ENCODE data around the gene GLMN. TPM values are rescaled to one million over a fixed set of nuclear protein-coding genes. Genes with fewer than 3 reads are reported as not detected.

The GLMN gene
- total RNA-seq, 2 donors from 2014 or later, result 9.0 to 14.2 TPM

- Histone ChIP-seq H3K36me3 (peaks cover 5% of the 10 kb centered on the region), H3K27me3 (replicated peaks; ENCODE audit: insufficient read depth) (no peaks in the 10 kb centered on the region), H3K9me3 (no peaks in the 10 kb centered on the region), H3K27ac (no peak overlapping the region), H3K4me3 (no peak overlapping the region), H3K4me1 (ENCODE audit: control insufficient read depth in 1 of 2, low read depth in 2 of 2) (no peaks in the 10 kb centered on the region)
- no peak for DNase-seq (ENCODE audit: low spot score)
- TF ChIP-seq CTCF (IDR thresholded peaks at IDR 0.05), result no peak
- no peak for ATAC-seq (ENCODE audit: insufficient number of reproducible peaks, low FRiP score, low read depth)
Measured at GRCh38 chr1:92333668-92334067, 34.9 kb upstream of the GLMN start.

- Histone ChIP-seq H3K4me1 (ENCODE audit: control insufficient read depth in 1 of 2, low read depth in 2 of 2) (no peaks in the 10 kb centered on the region), H3K9me3 (peaks cover 6% of the 10 kb centered on the region), H3K27me3 (replicated peaks; ENCODE audit: insufficient read depth) (no peaks in the 10 kb centered on the region), H3K27ac (no peak overlapping the region), H3K4me3 (no peak overlapping the region), H3K36me3 (peaks cover 10% of the 10 kb centered on the region)
- ATAC-seq (ENCODE audit: insufficient number of reproducible peaks, low FRiP score, low read depth) (no peak), DNase-seq (ENCODE audit: low spot score) (no peak)
- TF ChIP-seq CTCF (IDR thresholded peaks at IDR 0.05), result no peak
Measured at GRCh38 chr1:92329347-92330129, 30.8 kb upstream of the GLMN start.

GRCh38 chr1:92327794-92328193 lies 29.0 kb upstream of the GLMN start:
- H3K27me3 ChIP-seq (replicated peaks; ENCODE audit: insufficient read depth), result no peaks in the 10 kb centered on the region
- H3K9me3 ChIP-seq, result peaks cover 6% of the 10 kb centered on the region
- TF ChIP-seq CTCF (IDR thresholded peaks at IDR 0.05), result no peak
- no peak overlapping the region for H3K27ac ChIP-seq
- peaks cover 12% of the 10 kb centered on the region for H3K36me3 ChIP-seq
- DNase-seq (ENCODE audit: low spot score) (no peak), ATAC-seq (ENCODE audit: insufficient number of reproducible peaks, low FRiP score, low read depth) (no peak)
- no peaks in the 10 kb centered on the region for H3K4me1 ChIP-seq (ENCODE audit: control insufficient read depth in 1 of 2, low read depth in 2 of 2)
- H3K4me3 ChIP-seq, result no peak overlapping the region

- H3K27me3 ChIP-seq (replicated peaks; ENCODE audit: insufficient read depth), result no peaks in the 10 kb centered on the region
- ATAC-seq (ENCODE audit: insufficient number of reproducible peaks, low FRiP score, low read depth), result no peak
- H3K4me3 ChIP-seq, result no peak overlapping the region
- peaks cover 12% of the 10 kb centered on the region for H3K36me3 ChIP-seq
- H3K4me1 ChIP-seq (ENCODE audit: control insufficient read depth in 1 of 2, low read depth in 2 of 2), result no peaks in the 10 kb centered on the region
- no peak for TF ChIP-seq CTCF (IDR thresholded peaks at IDR 0.05)
- no peak overlapping the region for H3K27ac ChIP-seq
- peaks cover 6% of the 10 kb centered on the region for H3K9me3 ChIP-seq
- no peak for DNase-seq (ENCODE audit: low spot score)
Measured at GRCh38 chr1:92326681-92327080, 27.9 kb upstream of the GLMN start.

GRCh38 chr1:92324784-92325183 lies 26.0 kb upstream of the GLMN start:
- ATAC-seq (ENCODE audit: insufficient number of reproducible peaks, low FRiP score, low read depth), result no peak
- Histone ChIP-seq H3K27ac (no peak overlapping the region), H3K27me3 (replicated peaks; ENCODE audit: insufficient read depth) (no peaks in the 10 kb centered on the region), H3K4me3 (no peak overlapping the region), H3K9me3 (peaks cover 6% of the 10 kb centered on the region), H3K4me1 (ENCODE audit: control insufficient read depth in 1 of 2, low read depth in 2 of 2) (no peaks in the 10 kb centered on the region), H3K36me3 (peaks cover 12% of the 10 kb centered on the region)
- TF ChIP-seq CTCF (IDR thresholded peaks at IDR 0.05), result no peak
- DNase-seq (ENCODE audit: low spot score), result no peak
